Measurements from ENCODE around the gene ECSIT. TPM values are rescaled to one million over a fixed set of nuclear protein-coding genes. Genes with fewer than 3 reads are reported as not detected.

ECSIT gene
- total and polyA plus RNA-seq, 2 experiments from 2014 or later, result 36.6 to 66.5 TPM

DNA sequence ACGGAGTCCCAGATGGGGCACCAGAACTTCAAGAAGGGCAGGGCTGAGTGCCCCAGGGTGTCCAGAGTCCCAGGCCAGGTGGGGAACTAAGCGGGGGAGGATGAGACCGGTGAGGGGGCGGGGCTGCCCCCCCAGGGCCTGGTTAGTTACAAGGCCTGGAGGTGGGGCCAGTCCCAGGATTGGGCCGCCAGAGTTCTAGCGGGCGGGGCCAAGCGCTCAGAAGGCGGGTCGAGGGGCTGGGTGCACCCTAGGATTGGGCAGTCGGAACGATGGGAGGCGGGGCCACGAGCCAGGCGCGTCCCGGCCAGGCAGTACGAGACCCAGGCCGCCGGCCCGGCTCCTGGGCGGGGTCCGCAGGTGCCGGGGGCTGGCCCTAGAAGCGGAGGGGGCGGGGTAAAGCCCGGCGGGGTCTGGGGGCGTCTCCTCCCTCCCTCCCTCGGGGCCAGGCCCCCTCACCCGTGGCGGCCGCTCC is 23.9 kb downstream of the ECSIT start:
- Histone ChIP-seq H3K4me3 (peak overlapping the region; percentile 80), H3K36me3 (ENCODE audit: insufficient read depth) (no peaks in the 10 kb centered on the region), H3K9me2 (ENCODE audit: insufficient read depth) (no peaks in the 10 kb centered on the region), H2AFZ (peak overlapping the region; percentile 8; the same call in 1 of the 2 replicates), H3K79me2 (replicated peaks; ENCODE audit: insufficient read depth) (0 out of 2 replicates have a peak, but pooled peaks cover 6% of the 10 kb centered on the region), H3K4me2 (peak overlapping the region; percentile 93), H3K4me1 (ENCODE audit: insufficient read depth) (peaks cover 6% of the 10 kb centered on the region), H3K27me3 (ENCODE audit: insufficient read depth) (no peaks in the 10 kb centered on the region), H3K27ac (ENCODE audit: low read depth) (0 out of 2 replicates have a peak overlapping the region, but pooled peaks have one; percentile 65), H3F3A (replicated peaks; ENCODE audit: low read depth) (no peaks in the 10 kb centered on the region), H4K20me1 (replicated peaks; ENCODE audit: insufficient read depth) (0 out of 2 replicates have a peak, but pooled peaks cover 4% of the 10 kb centered on the region)
- no peaks in the 10 kb centered on the region; the same call in 2 of the 3 replicates for H3K36me3 Mint-ChIP-seq (ENCODE audit: low read depth)
- peak; percentile 99 for DNase-seq (ENCODE audit: low spot score)
- no peaks in the 10 kb centered on the region for H3K9me3 Mint-ChIP-seq
- ATAC-seq, result peak; percentile 95
- H3K27ac Mint-ChIP-seq, result peak overlapping the region; percentile 94
- H3K4me3 Mint-ChIP-seq, result peak overlapping the region; percentile 90
- TF ChIP-seq, protein P1, sequence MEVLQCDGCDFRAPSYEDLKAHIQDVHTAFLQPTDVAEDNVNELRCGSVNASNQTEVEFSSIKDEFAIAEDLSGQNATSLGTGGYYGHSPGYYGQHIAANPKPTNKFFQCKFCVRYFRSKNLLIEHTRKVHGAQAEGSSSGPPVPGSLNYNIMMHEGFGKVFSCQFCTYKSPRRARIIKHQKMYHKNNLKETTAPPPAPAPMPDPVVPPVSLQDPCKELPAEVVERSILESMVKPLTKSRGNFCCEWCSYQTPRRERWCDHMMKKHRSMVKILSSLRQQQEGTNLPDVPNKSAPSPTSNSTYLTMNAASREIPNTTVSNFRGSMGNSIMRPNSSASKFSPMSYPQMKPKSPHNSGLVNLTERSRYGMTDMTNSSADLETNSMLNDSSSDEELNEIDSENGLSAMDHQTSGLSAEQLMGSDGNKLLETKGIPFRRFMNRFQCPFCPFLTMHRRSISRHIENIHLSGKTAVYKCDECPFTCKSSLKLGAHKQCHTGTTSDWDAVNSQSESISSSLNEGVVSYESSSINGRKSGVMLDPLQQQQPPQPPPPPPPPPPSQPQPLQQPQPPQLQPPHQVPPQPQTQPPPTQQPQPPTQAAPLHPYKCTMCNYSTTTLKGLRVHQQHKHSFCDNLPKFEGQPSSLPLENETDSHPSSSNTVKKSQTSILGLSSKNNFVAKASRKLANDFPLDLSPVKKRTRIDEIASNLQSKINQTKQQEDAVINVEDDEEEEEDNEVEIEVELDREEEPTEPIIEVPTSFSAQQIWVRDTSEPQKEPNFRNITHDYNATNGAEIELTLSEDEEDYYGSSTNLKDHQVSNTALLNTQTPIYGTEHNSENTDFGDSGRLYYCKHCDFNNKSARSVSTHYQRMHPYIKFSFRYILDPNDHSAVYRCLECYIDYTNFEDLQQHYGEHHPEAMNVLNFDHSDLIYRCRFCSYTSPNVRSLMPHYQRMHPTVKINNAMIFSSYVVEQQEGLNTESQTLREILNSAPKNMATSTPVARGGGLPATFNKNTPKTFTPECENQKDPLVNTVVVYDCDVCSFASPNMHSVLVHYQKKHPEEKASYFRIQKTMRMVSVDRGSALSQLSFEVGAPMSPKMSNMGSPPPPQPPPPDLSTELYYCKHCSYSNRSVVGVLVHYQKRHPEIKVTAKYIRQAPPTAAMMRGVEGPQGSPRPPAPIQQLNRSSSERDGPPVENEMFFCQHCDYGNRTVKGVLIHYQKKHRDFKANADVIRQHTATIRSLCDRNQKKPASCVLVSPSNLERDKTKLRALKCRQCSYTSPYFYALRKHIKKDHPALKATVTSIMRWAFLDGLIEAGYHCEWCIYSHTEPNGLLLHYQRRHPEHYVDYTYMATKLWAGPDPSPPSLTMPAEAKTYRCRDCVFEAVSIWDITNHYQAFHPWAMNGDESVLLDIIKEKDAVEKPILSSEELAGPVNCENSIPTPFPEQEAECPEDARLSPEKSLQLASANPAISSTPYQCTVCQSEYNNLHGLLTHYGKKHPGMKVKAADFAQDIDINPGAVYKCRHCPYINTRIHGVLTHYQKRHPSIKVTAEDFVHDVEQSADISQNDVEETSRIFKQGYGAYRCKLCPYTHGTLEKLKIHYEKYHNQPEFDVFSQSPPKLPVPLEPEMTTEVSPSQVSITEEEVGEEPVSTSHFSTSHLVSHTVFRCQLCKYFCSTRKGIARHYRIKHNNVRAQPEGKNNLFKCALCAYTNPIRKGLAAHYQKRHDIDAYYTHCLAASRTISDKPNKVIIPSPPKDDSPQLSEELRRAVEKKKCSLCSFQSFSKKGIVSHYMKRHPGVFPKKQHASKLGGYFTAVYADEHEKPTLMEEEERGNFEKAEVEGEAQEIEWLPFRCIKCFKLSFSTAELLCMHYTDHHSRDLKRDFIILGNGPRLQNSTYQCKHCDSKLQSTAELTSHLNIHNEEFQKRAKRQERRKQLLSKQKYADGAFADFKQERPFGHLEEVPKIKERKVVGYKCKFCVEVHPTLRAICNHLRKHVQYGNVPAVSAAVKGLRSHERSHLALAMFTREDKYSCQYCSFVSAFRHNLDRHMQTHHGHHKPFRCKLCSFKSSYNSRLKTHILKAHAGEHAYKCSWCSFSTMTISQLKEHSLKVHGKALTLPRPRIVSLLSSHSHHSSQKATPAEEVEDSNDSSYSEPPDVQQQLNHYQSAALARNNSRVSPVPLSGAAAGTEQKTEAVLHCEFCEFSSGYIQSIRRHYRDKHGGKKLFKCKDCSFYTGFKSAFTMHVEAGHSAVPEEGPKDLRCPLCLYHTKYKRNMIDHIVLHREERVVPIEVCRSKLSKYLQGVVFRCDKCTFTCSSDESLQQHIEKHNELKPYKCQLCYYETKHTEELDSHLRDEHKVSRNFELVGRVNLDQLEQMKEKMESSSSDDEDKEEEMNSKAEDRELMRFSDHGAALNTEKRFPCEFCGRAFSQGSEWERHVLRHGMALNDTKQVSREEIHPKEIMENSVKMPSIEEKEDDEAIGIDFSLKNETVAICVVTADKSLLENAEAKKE (CRISPR knock-in tag; IDR thresholded peaks at IDR 0.05), result no peak
- TF ChIP-seq, protein P2, sequence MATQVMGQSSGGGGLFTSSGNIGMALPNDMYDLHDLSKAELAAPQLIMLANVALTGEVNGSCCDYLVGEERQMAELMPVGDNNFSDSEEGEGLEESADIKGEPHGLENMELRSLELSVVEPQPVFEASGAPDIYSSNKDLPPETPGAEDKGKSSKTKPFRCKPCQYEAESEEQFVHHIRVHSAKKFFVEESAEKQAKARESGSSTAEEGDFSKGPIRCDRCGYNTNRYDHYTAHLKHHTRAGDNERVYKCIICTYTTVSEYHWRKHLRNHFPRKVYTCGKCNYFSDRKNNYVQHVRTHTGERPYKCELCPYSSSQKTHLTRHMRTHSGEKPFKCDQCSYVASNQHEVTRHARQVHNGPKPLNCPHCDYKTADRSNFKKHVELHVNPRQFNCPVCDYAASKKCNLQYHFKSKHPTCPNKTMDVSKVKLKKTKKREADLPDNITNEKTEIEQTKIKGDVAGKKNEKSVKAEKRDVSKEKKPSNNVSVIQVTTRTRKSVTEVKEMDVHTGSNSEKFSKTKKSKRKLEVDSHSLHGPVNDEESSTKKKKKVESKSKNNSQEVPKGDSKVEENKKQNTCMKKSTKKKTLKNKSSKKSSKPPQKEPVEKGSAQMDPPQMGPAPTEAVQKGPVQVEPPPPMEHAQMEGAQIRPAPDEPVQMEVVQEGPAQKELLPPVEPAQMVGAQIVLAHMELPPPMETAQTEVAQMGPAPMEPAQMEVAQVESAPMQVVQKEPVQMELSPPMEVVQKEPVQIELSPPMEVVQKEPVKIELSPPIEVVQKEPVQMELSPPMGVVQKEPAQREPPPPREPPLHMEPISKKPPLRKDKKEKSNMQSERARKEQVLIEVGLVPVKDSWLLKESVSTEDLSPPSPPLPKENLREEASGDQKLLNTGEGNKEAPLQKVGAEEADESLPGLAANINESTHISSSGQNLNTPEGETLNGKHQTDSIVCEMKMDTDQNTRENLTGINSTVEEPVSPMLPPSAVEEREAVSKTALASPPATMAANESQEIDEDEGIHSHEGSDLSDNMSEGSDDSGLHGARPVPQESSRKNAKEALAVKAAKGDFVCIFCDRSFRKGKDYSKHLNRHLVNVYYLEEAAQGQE (IDR thresholded peaks at IDR 0.05; ENCODE audit: unreplicated experiment), result no peak
- TF ChIP-seq EZH2phosphoT487 (IDR thresholded peaks at IDR 0.05; ENCODE audit: unreplicated experiment) (no peak), JUNB (IDR thresholded peaks at IDR 0.05; ENCODE audit: unreplicated experiment) (no peak), POLR2AphosphoS5 (IDR thresholded peaks at IDR 0.05; ENCODE audit: low read depth) (no peak; the same call in 1 of the 2 replicates), NANOG (IDR thresholded peaks at IDR 0.05; ENCODE audit: borderline replicate concordance) (no peak), EZH2 (IDR thresholded peaks at IDR 0.05; ENCODE audit: low read depth, unreplicated experiment) (no peak), ZNF114 (CRISPR knock-in tag; IDR thresholded peaks at IDR 0.05) (no peak), ZNF331 (CRISPR knock-in tag; IDR thresholded peaks at IDR 0.05; ENCODE audit: low read depth) (no peak), STAT1 (IDR thresholded peaks at IDR 0.05; ENCODE audit: unreplicated experiment) (no peak)
- TF ChIP-seq, protein P3, sequence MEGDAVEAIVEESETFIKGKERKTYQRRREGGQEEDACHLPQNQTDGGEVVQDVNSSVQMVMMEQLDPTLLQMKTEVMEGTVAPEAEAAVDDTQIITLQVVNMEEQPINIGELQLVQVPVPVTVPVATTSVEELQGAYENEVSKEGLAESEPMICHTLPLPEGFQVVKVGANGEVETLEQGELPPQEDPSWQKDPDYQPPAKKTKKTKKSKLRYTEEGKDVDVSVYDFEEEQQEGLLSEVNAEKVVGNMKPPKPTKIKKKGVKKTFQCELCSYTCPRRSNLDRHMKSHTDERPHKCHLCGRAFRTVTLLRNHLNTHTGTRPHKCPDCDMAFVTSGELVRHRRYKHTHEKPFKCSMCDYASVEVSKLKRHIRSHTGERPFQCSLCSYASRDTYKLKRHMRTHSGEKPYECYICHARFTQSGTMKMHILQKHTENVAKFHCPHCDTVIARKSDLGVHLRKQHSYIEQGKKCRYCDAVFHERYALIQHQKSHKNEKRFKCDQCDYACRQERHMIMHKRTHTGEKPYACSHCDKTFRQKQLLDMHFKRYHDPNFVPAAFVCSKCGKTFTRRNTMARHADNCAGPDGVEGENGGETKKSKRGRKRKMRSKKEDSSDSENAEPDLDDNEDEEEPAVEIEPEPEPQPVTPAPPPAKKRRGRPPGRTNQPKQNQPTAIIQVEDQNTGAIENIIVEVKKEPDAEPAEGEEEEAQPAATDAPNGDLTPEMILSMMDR (conservative IDR thresholded peaks at IDR 0.05; ENCODE audit: low read depth in 2 of 2), result no peak
- peaks cover 8% of the 10 kb centered on the region; the same call in 2 of the 3 replicates for H3K4me1 Mint-ChIP-seq
- H3K27me3 Mint-ChIP-seq (ENCODE audit: insufficient read depth, low read depth, poor library complexity), result peaks cover 17% of the 10 kb centered on the region

Data from GM23338 (cell line).